ENCODE data around the gene GABARAPL1.

The GABARAPL1 gene

DNA sequence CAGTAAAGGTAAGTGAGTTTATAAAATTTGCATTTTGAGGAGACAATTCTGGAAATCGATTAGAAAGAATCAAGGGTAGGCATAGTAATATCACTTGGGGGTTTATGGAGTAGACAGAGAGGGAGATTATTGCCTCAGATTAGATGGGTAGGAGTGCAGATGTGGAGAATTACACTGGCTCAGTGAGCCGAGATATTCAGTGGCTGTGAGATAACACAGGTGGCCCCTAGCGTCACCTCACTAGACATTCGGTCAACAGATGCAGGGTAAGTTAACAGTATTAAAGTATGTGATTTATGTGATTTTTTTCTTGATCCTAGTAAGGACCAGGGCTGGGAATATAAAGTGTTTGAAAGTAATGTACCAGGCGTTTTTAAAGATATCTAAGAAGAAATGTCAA lies 55.4 kb downstream of the GABARAPL1 start:
- H3K27me3 ChIP-seq (ENCODE audit: low read depth, low read length): no peaks in the 10 kb centered on the region
- no peaks in the 10 kb centered on the region for H3K9me3 ChIP-seq (ENCODE audit: control insufficient read depth in 1 of 2, low read length in 2 of 2)
- no peaks in the 10 kb centered on the region for H3K36me3 ChIP-seq (ENCODE audit: control insufficient read depth in 1 of 2, insufficient read depth in 2 of 2, low read length in 2 of 2)
- H3K27ac ChIP-seq (ENCODE audit: low read length): no peak overlapping the region
- no peaks in the 10 kb centered on the region for H3K4me1 ChIP-seq (ENCODE audit: control insufficient read depth in 1 of 2, insufficient read depth in 2 of 2, low read length in 2 of 2)
- H3K4me3 ChIP-seq (ENCODE audit: low read depth in 1 of 2, low read length in 2 of 2): no peak overlapping the region

DNA sequence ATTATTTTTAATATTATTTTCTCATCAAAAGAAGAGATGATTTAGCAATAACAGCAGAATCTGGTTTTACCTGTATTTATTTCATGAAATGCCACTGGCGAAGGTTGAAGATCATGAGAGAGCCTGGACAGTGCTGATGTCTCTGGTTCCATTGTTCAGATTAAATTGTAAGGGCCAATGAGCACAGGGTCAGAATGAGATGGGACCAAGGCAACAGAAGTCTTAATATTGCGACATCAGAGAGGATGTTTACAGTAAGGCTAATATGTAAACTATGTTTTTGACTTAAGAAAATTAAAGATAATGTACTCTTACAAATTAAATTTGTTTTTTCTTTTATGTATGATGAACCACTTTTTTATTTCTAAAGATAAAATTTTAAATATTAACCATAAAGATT lies 59.8 kb downstream of the GABARAPL1 start:
- no peak overlapping the region for H3K4me3 ChIP-seq (ENCODE audit: low read depth in 1 of 2, low read length in 2 of 2)
- H3K27ac ChIP-seq (ENCODE audit: low read length): no peak overlapping the region
- H3K9me3 ChIP-seq (ENCODE audit: control insufficient read depth in 1 of 2, low read length in 2 of 2): no peaks in the 10 kb centered on the region
- no peaks in the 10 kb centered on the region for H3K4me1 ChIP-seq (ENCODE audit: control insufficient read depth in 1 of 2, insufficient read depth in 2 of 2, low read length in 2 of 2)
- H3K27me3 ChIP-seq (ENCODE audit: low read depth, low read length): no peaks in the 10 kb centered on the region
- H3K36me3 ChIP-seq (ENCODE audit: control insufficient read depth in 1 of 2, insufficient read depth in 2 of 2, low read length in 2 of 2): no peaks in the 10 kb centered on the region

Data from muscle layer of duodenum (tissue), 2 donors.